Measurements from ENCODE around the gene GRHL3.

Gene GRHL3

DNA sequence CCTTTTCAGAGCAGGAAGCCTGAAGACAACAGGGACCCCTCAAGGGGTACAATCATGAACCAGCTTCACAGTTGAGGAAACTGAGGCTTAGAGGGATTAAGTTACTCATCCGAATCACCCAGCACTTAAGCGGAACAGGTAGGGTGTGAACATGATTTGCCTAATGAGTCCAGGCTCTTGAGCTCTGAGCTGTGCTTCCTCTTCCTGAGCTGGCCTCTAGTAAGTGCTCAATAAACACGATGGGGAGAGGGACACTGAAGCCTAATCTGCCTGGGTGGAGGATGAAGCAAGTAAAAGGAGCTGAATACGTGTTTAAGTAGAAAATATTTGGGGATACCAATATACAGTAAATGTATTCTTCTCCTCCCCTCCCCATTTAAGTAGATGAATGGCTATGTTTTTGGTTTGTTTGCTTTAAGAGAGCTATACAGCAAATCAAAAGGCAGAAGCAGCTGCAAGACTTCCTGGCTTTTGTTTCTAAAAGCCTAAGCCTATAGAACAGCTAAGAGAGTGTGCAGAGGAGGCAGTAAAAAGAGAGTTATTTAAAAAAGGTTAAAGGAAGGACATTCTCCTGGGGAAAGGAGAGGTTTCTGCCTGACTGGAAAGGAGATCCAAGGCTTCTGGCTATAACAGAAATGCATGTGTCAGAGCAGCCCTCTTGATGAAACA, 74.0 kb downstream of the GRHL3 start:
- no peak for DNase-seq (ENCODE audit: low read depth, low spot score)

DNA sequence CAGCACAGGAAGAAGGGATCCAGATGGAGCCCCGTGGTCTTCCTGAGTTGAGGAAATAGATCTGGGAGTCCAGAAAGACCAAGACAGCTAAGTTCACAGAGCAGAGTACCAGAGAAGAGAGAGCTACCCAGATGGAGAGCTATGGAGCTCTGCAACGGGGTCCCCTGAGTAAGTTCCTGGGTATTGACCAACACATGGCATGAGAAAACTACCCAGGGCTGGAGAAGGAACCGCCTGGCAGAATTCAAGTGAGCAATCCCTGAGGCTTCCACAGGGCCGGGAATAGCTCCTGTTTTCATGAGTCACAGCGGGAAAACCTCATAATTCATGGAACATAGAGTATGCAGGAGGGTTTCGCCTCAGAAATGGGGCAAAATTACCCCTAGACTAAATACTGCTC, 74.7 kb downstream of the GRHL3 start:
- no peak for DNase-seq (ENCODE audit: low read depth, low spot score)

- DNase-seq (ENCODE audit: low read depth, low spot score), result no peak
Observed at GRCh38 chr1:24400065-24400464, 80.9 kb downstream of the GRHL3 start.

DNA sequence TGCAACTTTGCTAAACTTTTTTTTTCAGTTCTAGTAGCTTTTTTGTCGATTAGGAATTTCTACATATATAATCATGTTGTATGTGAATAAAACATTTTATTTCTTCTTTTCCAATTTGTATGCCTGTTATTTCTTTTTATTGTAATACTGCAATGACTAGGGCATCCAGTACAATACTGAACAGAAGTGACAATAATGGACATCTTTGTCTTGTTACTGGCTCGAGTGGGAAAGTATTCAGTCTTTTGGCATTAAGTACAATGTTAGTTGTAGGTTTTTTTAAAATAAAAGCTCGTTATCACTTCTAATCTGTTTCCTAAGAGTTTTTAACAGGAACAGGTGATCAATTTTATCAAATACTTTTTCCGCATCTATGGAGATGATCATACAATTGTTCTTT, 84.6 kb downstream of the GRHL3 start:
- no peak for DNase-seq (ENCODE audit: low read depth, low spot score)
